ENCODE data around the gene PRICKLE4.

- TF ChIP-seq CTCF (IDR thresholded peaks at IDR 0.05) = no peak
- no peak for TF ChIP-seq POLR2AphosphoS5 (IDR thresholded peaks at IDR 0.05)
- TF ChIP-seq POLR2A (IDR thresholded peaks at IDR 0.05) = no peak
These were observed 47.2 kb upstream of the PRICKLE4 start for GRCh38 chr6:41733360-41733706.
